ENCODE data around the gene ZNF564. TPM values are rescaled to one million over a fixed set of nuclear protein-coding genes. Genes with fewer than 3 reads are reported as not detected.
"Not testable (repeated sequence)": the region's sequence is repeated elsewhere in the genome, so short reads cannot be mapped to it uniquely, and the experiment has no call there.

ZNF564 gene
- total RNA-seq, 4 donors from 2014 or later: 12.0 to 20.6 (median 14.7) TPM

GRCh38 chr19:12580180-12580694 lies 29.0 kb upstream of the ZNF564 start:
- 94 to 97% methylated on average over 11 of the region's 11 CpGs for WGBS, 2 donors
- Histone ChIP-seq H3K27me3 (no peaks in the 10 kb centered on the region), H3K4me1 (no peaks in the 10 kb centered on the region), H3K9me3 (peaks cover 0 to 57% (median 13%) of the 10 kb centered on the region in 4 donors), H3K36me3 (peaks cover 0 to 80% (median 25%) of the 10 kb centered on the region in 3 donors), H3K4me3 (no peak overlapping the region), H3K27ac (no peak overlapping the region)
- DNase-seq (ENCODE audit: low spot score in 2 of 2): no peak
- TF ChIP-seq EP300 (IDR thresholded peaks at IDR 0.05) (no peak), CTCF (IDR thresholded peaks at IDR 0.05) (no peak), POLR2A (IDR thresholded peaks at IDR 0.05) (no peak)

- Histone ChIP-seq H3K36me3 (peaks cover 0 to 81% (median 25%) of the 10 kb centered on the region in 3 donors), H3K4me1 (no peaks in the 10 kb centered on the region), H3K4me3 (no peak overlapping the region), H3K27me3 (no peaks in the 10 kb centered on the region), H3K9me3 (peaks cover 0 to 59% (median 13%) of the 10 kb centered on the region in 4 donors), H3K27ac (no peak overlapping the region)
- 90 to 96% methylated on average over 10 of the region's 10 CpGs for WGBS, 2 donors
- no peak for TF ChIP-seq POLR2A (IDR thresholded peaks at IDR 0.05)
- no peak for TF ChIP-seq EP300 (IDR thresholded peaks at IDR 0.05)
- no peak for TF ChIP-seq CTCF (IDR thresholded peaks at IDR 0.05)
- no peak for DNase-seq (ENCODE audit: low spot score in 2 of 2)
Observed at GRCh38 chr19:12578641-12579040, 27.4 kb upstream of the ZNF564 start.

GRCh38 chr19:12574036-12574435 lies 22.8 kb upstream of the ZNF564 start:
- Histone ChIP-seq H3K27me3 (no peaks in the 10 kb centered on the region), H3K9me3 (peaks cover 0 to 26% (median 0%) of the 10 kb centered on the region in 4 donors), H3K27ac (no peak overlapping the region), H3K4me3 (no peak overlapping the region), H3K4me1 (no peaks in the 10 kb centered on the region), H3K36me3 (peaks cover 0 to 36% (median 0%) of the 10 kb centered on the region in 3 donors)
- DNase-seq (ENCODE audit: low spot score in 2 of 2): no peak
- no peak for TF ChIP-seq POLR2A (IDR thresholded peaks at IDR 0.05)
- no peak for TF ChIP-seq CTCF (IDR thresholded peaks at IDR 0.05)
- no peak for TF ChIP-seq EP300 (IDR thresholded peaks at IDR 0.05)
- WGBS, 2 donors: 51 to 54% methylated on average over 7 of the region's 7 CpGs

GRCh38 chr19:12567951-12568350 lies 16.7 kb upstream of the ZNF564 start:
- H3K27ac ChIP-seq: no peak overlapping the region
- no peak overlapping the region for H3K4me3 ChIP-seq
- 78 to 85% methylated on average over 4 of the region's 4 CpGs for WGBS, 2 donors
- H3K4me1 ChIP-seq: peaks cover 0 to 7% (median 2%) of the 10 kb centered on the region in 4 donors
- H3K36me3 ChIP-seq: no peaks in the 10 kb centered on the region
- no peaks in the 10 kb centered on the region for H3K27me3 ChIP-seq
- DNase-seq (ENCODE audit: low spot score in 2 of 2): no peak
- no peak for TF ChIP-seq POLR2A (IDR thresholded peaks at IDR 0.05)
- TF ChIP-seq EP300 (IDR thresholded peaks at IDR 0.05): no peak
- TF ChIP-seq CTCF (IDR thresholded peaks at IDR 0.05): no peak
- H3K9me3 ChIP-seq: no peaks in the 10 kb centered on the region

- not testable (repeated sequence) for H3K27ac ChIP-seq; DNase-seq (ENCODE audit: low spot score in 2 of 2); H3K4me1 ChIP-seq; H3K4me3 ChIP-seq; H3K36me3 ChIP-seq; H3K27me3 ChIP-seq; H3K9me3 ChIP-seq
- 88 to 98% methylated on average over 5 of the region's 5 CpGs for WGBS, 2 donors
Observed at GRCh38 chr19:12566380-12566779, 15.1 kb upstream of the ZNF564 start.

Data from tibial nerve (tissue), 4 donors.